Activated T-helper 2 cell treated with anti-CD3 and anti-CD28 coated beads, Interferon-gamma antibody, Interleukin-2, Interleukin-4, amounts not matched to agents 10 μg/mL and 5 μg/mL and 100 μg/mL, durations not matched to agents 14 hours and 24 hours and 36 hours (primary cell): ENCODE data around the gene LYSMD2. TPM values are rescaled to one million over a fixed set of nuclear protein-coding genes. Genes with fewer than 3 reads are reported as not detected.

ENCODE experiments used
- DNase-seq: peaks from one replicate; pipeline ENCODE4 v3.0.0; 2021; ENCODE audit warnings: low spot score
- H3K27ac Mint-ChIP-seq: one replicate; pipeline ENCODE4 v1.8.0; 2021; ENCODE audit warnings: mixed read lengths
- H3K27me3 Mint-ChIP-seq: one replicate; pipeline ENCODE4 v1.8.0; 2021; ENCODE audit warnings: low read depth, mixed read lengths
- H3K36me3 Mint-ChIP-seq: one replicate; pipeline ENCODE4 v1.8.0; 2021; ENCODE audit warnings: low read depth, mixed read lengths
- H3K4me1 Mint-ChIP-seq: one replicate; pipeline ENCODE4 v1.8.0; 2021; ENCODE audit warnings: low read depth, mixed read lengths
- H3K4me3 Mint-ChIP-seq: one replicate; pipeline ENCODE4 v1.8.0; 2021; ENCODE audit warnings: low read depth, mild to moderate bottlenecking, moderate library complexity, mixed read lengths
- H3K9me3 Mint-ChIP-seq: one replicate; pipeline ENCODE4 v1.8.0; 2021; ENCODE audit warnings: mixed read lengths
- intact Hi-C: fragments of 100-400 bp; cut with micrococcal nuclease; formaldehyde crosslinking; loops from one replicate; pipeline ENCODE4 v1.15.1; 2023
- total RNA-seq: library from RNA; stranded (reverse); gene quantifications from 2 replicates; pipeline ENCODE4 v1.2.3, GENCODE V29; 2022

The LYSMD2 gene
- total RNA-seq, 1 donor from 2014 or later, result 5.8 TPM

DNA sequence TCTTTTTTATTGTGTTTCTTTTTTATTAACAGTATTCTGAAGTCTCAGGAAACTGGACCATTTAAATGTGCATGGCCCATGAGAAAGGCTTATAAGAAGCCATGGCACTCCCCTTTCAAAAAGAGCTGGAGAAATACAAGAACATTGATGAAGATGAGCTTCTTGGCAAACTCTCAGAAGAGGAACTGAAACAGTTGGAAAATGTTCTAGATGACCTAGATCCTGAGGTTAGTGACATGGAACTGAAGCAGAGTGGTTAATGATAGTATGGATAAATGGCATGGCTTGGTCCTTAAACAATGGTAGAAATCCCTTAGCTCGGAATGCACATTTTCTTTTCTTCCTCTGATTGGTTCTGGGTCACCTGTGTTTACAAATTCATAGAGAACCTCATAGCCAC, 28.9 kb upstream of the LYSMD2 start:
- intact Hi-C loops, result no loop called here
- H3K4me1 Mint-ChIP-seq, result peaks cover 5% of the 10 kb centered on the region
- no peak for DNase-seq
- peaks cover 11% of the 10 kb centered on the region for H3K36me3 Mint-ChIP-seq
- no peak overlapping the region for H3K27ac Mint-ChIP-seq
- peaks cover 5% of the 10 kb centered on the region for H3K27me3 Mint-ChIP-seq
- no peak overlapping the region for H3K4me3 Mint-ChIP-seq
- no peaks in the 10 kb centered on the region for H3K9me3 Mint-ChIP-seq

DNA sequence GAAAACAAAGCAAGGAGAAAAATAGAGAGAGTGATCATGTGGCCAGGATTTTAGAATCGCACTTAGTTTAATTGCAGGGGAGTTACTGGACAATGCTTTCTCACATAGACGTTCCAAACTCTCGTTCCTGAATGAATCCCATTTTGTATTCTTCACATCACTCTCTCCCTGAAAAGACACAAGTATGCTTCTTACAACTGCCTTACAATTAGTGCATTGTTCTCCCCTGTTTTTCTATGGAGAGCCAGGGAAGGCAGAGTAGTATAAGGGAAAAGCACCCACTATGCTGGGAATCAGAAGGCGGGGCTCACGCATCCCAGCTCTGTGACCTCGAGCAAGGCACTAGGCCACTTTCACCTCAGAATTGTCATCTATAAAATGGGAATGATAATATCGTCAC, 28.3 kb upstream of the LYSMD2 start:
- DNase-seq, result no peak
- peaks cover 7% of the 10 kb centered on the region for H3K27me3 Mint-ChIP-seq
- H3K4me1 Mint-ChIP-seq, result peaks cover 5% of the 10 kb centered on the region
- H3K4me3 Mint-ChIP-seq, result no peak overlapping the region
- H3K27ac Mint-ChIP-seq, result no peak overlapping the region
- intact Hi-C loops, result no loop called here
- H3K9me3 Mint-ChIP-seq, result no peaks in the 10 kb centered on the region
- peaks cover 11% of the 10 kb centered on the region for H3K36me3 Mint-ChIP-seq

GRCh38 chr15:51760805-51761204, 23.4 kb upstream of the LYSMD2 start:
- H3K36me3 Mint-ChIP-seq, result no peaks in the 10 kb centered on the region
- no peak overlapping the region for H3K4me3 Mint-ChIP-seq
- H3K27me3 Mint-ChIP-seq, result peaks cover 19% of the 10 kb centered on the region
- H3K27ac Mint-ChIP-seq, result no peak overlapping the region
- intact Hi-C loops, result no loop called here
- no peaks in the 10 kb centered on the region for H3K4me1 Mint-ChIP-seq
- no peaks in the 10 kb centered on the region for H3K9me3 Mint-ChIP-seq
- no peak for DNase-seq

GRCh38 chr15:51759557-51760070, 22.2 kb upstream of the LYSMD2 start:
- no peaks in the 10 kb centered on the region for H3K9me3 Mint-ChIP-seq
- H3K4me3 Mint-ChIP-seq, result no peak overlapping the region
- no peak for DNase-seq
- H3K4me1 Mint-ChIP-seq, result no peaks in the 10 kb centered on the region
- H3K27me3 Mint-ChIP-seq, result peaks cover 29% of the 10 kb centered on the region
- intact Hi-C loops, result no loop called here
- no peaks in the 10 kb centered on the region for H3K36me3 Mint-ChIP-seq
- H3K27ac Mint-ChIP-seq, result no peak overlapping the region

DNA sequence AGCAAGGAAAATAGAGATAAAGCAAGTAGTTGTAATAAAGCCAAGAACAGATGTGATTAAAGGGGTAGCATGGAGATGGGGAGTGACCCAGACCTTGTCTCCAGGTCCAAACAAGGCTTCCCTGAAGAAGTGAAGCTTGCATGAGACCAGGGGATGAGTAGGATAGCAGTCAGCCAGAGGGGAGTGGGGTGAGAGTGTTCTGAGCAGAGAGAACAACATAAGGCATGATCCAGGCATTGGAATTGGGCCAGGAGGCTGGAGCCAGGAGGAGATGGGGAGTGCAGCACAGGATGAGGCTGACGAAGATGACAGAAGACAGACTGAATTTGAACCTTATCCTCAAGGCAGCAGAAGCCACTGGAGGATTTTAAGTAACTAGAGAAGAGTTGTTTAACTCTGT, 21.2 kb upstream of the LYSMD2 start:
- H3K27ac Mint-ChIP-seq, result no peak overlapping the region
- H3K9me3 Mint-ChIP-seq, result no peaks in the 10 kb centered on the region
- no peaks in the 10 kb centered on the region for H3K36me3 Mint-ChIP-seq
- intact Hi-C loops, result no loop called here
- no peak for DNase-seq
- H3K4me1 Mint-ChIP-seq, result no peaks in the 10 kb centered on the region
- H3K27me3 Mint-ChIP-seq, result peaks cover 37% of the 10 kb centered on the region
- H3K4me3 Mint-ChIP-seq, result no peak overlapping the region

DNA sequence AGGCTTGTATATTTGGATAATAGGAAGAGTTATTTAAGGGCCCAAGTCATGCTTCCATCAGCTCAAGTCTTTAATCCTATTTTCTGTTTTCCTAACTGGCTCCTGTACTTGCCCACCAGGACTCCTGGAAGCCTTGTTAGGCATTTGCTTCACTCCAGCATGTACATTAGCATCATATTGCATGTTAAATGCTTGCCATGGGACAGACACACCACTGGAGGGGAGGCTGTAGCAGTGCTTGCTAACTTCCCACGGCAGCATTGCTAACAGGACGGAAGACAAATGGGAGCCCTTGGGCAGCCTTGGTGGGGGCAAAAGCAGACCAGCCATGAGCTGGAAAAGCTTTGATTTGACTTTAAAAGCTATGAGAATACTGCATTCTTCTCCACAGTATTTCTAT, 20.0 kb upstream of the LYSMD2 start:
- no peak for DNase-seq
- Mint-ChIP-seq H3K4me3 (no peak overlapping the region), H3K36me3 (no peaks in the 10 kb centered on the region), H3K27ac (no peak overlapping the region), H3K9me3 (no peaks in the 10 kb centered on the region), H3K4me1 (peaks cover 3% of the 10 kb centered on the region), H3K27me3 (peaks cover 43% of the 10 kb centered on the region)
- intact Hi-C loops, result no loop called here

GRCh38 chr15:51756482-51756881, 19.0 kb upstream of the LYSMD2 start:
- H3K27me3 Mint-ChIP-seq, result peaks cover 48% of the 10 kb centered on the region
- H3K4me3 Mint-ChIP-seq, result no peak overlapping the region
- no peak overlapping the region for H3K27ac Mint-ChIP-seq
- H3K9me3 Mint-ChIP-seq, result no peaks in the 10 kb centered on the region
- H3K4me1 Mint-ChIP-seq, result peaks cover 5% of the 10 kb centered on the region
- intact Hi-C loops, result no loop called here
- no peaks in the 10 kb centered on the region for H3K36me3 Mint-ChIP-seq
- no peak for DNase-seq

DNA sequence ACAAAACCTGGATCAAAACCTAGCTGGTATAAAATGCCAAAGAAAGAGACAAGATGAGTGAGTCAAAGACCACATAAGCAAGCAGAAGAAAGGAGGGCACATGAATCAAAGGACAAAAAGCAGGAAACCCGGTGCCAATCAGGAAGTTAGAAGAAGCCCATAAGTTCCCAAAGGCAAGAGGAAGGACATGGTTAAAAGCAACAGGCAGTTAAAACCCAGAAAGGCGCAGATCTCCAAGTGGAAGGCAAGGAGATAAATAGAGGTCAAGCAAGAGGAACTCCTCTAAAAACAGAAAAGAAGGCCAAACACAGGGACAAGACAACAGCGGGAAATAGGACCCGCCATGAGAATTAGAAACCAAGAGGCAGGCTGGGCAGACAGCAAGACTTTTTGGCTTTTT, 18.3 kb upstream of the LYSMD2 start:
- Mint-ChIP-seq H3K36me3 (no peaks in the 10 kb centered on the region), H3K27me3 (peaks cover 50% of the 10 kb centered on the region), H3K4me3 (no peak overlapping the region), H3K4me1 (peaks cover 7% of the 10 kb centered on the region), H3K27ac (no peak overlapping the region), H3K9me3 (no peaks in the 10 kb centered on the region)
- no peak for DNase-seq
- intact Hi-C loops, result no loop called here

GRCh38 chr15:51754267-51754666, 16.8 kb upstream of the LYSMD2 start:
- no peak for DNase-seq
- Mint-ChIP-seq H3K9me3 (no peaks in the 10 kb centered on the region), H3K36me3 (no peaks in the 10 kb centered on the region), H3K27me3 (peaks cover 64% of the 10 kb centered on the region), H3K27ac (no peak overlapping the region), H3K4me1 (peaks cover 7% of the 10 kb centered on the region), H3K4me3 (no peak overlapping the region)
- intact Hi-C loops, result no loop called here

DNA sequence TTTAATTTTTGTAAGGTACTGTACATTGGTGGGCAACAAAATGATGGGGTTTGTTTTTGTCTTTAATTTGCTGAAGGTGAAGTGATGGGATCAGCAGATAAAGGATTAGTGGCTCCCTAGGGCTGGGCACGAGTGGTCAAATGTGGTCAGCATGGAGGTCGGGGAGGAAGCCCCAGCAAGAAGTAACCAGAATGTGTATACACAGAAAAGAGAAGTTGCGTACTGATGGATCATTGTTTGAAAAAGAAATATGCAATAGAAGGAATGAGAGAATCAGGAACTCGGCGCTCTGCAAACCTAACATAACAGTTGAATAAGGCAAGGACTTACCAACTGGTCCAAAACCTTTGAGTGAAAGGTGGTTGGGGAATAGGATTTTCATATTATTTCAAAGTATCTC, 15.4 kb upstream of the LYSMD2 start:
- H3K4me3 Mint-ChIP-seq, result peak overlapping the region; percentile 72
- intact Hi-C loops, result no loop called here

GRCh38 chr15:51751697-51752683, 14.5 kb upstream of the LYSMD2 start:
- intact Hi-C loops, result no loop called here
- H3K27ac Mint-ChIP-seq, result no peak overlapping the region
- DNase-seq, result no peak
- peaks cover 9% of the 10 kb centered on the region for H3K4me1 Mint-ChIP-seq
- H3K4me3 Mint-ChIP-seq, result peak overlapping the region; percentile 79
- H3K36me3 Mint-ChIP-seq, result no peaks in the 10 kb centered on the region
- no peaks in the 10 kb centered on the region for H3K9me3 Mint-ChIP-seq
- H3K27me3 Mint-ChIP-seq, result peaks cover 61% of the 10 kb centered on the region

More for the DNA sequence above, 15.4 kb upstream of the LYSMD2 start:
- no peak overlapping the region for H3K27ac Mint-ChIP-seq
- peaks cover 58% of the 10 kb centered on the region for H3K27me3 Mint-ChIP-seq
- no peaks in the 10 kb centered on the region for H3K9me3 Mint-ChIP-seq
- no peaks in the 10 kb centered on the region for H3K36me3 Mint-ChIP-seq
- peaks cover 9% of the 10 kb centered on the region for H3K4me1 Mint-ChIP-seq
- no peak for DNase-seq

DNA sequence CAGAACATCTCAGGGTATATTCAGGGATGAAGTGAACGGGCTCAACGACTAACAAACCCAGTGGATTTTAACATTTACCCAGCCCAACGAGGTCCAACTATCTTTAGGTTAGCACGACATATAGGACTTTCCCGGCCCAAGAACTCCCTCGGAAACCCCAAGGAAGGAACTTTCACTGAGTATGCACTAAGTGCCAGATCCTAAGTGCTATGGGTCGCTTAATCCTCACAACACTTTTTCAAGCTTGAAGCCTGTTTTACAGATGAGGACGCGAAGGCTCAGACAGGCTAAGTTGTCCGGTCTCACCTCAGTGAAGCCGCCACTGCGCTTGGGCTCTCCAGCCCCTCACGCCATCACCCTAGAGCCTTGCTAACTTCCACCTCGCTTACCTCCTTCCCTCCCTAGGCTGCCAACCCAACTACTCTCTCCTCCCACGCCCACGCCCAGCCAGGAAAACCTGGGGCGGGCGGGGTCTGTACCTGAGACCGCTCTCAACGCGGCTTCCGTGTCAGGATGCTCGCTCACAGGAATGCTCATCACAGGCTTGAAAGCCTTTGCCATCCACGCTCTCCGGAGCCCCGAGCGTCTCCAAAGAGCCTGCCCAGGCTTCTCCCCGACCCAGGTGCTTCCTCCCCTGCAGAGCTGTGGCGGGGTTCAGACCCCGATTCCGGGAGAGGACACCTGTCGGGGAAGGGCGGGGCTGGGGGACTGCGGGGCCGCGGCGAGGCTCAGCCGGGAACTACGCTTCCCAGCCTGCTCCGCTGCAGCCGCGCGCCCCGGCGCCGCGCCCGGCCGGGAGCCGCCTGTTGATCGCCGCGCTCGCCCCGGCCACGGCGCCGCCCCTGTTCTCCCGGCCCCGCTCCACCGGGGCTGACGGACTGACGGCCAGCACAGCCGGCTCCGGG, 13.6 kb upstream of the LYSMD2 start, which contains the start of gene TMOD2:
Gene TMOD2, plus strand, starts transcription at position 806 of the 905 bp plus-strand sequence. CDS start 14,845 bp downstream, outside the sequence.
- intact Hi-C loops, result no loop called here
- H3K4me3 Mint-ChIP-seq, result peak within 1 kb of the TSS; percentile 79
- H3K36me3 Mint-ChIP-seq, result no peaks in the 10 kb centered on the region
- H3K27me3 Mint-ChIP-seq, result peaks cover 65% of the 10 kb centered on the region
- DNase-seq, result no peak
- no peaks in the 10 kb centered on the region for H3K9me3 Mint-ChIP-seq
- H3K27ac Mint-ChIP-seq, result no peak within 1 kb of the TSS
- H3K4me1 Mint-ChIP-seq, result peaks cover 9% of the 10 kb centered on the region
